ENCODE results near the gene NFATC2.

NFATC2 gene

GRCh38 chr20:51536116-51537069 is 6.1 kb downstream of the NFATC2 start:
- DNase-seq = no peak

GRCh38 chr20:51535674-51536073 is 6.8 kb downstream of the NFATC2 start:
- DNase-seq = no peak

GRCh38 chr20:51535075-51535386 is 7.5 kb downstream of the NFATC2 start:
- no peak for DNase-seq

GRCh38 chr20:51533291-51534172 is 9.0 kb downstream of the NFATC2 start:
- no peak for DNase-seq

- DNase-seq = no peak
Measured at GRCh38 chr20:51532577-51533191, 9.8 kb downstream of the NFATC2 start.

GRCh38 chr20:51531712-51532456 is 10.6 kb downstream of the NFATC2 start:
- no peak for DNase-seq

- peak; percentile 85 for DNase-seq
Measured at GRCh38 chr20:51531141-51531710, 11.3 kb downstream of the NFATC2 start.

- DNase-seq = peak; percentile 90
Measured at GRCh38 chr20:51529758-51530157, 12.8 kb downstream of the NFATC2 start.

- peak; percentile 76 for DNase-seq
Measured at GRCh38 chr20:51529081-51529681, 13.3 kb downstream of the NFATC2 start.

- DNase-seq = peak; percentile 77
Measured at GRCh38 chr20:51528263-51529027, 14.1 kb downstream of the NFATC2 start.

GRCh38 chr20:51526754-51527153 is 15.8 kb downstream of the NFATC2 start:
- no peak for DNase-seq

- DNase-seq = no peak
Measured at GRCh38 chr20:51526106-51526470, 16.4 kb downstream of the NFATC2 start.

- DNase-seq = peak; percentile 65
Measured at GRCh38 chr20:51525241-51526105, 17.0 kb downstream of the NFATC2 start.

- no peak for DNase-seq
Measured at GRCh38 chr20:51523276-51524013, 19.1 kb downstream of the NFATC2 start.

GRCh38 chr20:51522207-51522606 is 20.3 kb downstream of the NFATC2 start:
- DNase-seq = no peak

GRCh38 chr20:51517839-51518238 is 24.7 kb downstream of the NFATC2 start:
- DNase-seq = no peak

- DNase-seq = no peak
Measured at GRCh38 chr20:51516855-51517254, 25.7 kb downstream of the NFATC2 start.

- no peak for DNase-seq
Measured at GRCh38 chr20:51514836-51515235, 27.7 kb downstream of the NFATC2 start.

- no peak for DNase-seq
Measured at GRCh38 chr20:51514249-51514648, 28.3 kb downstream of the NFATC2 start.

Measured in stimulated activated CD8-positive, alpha-beta memory T cell treated with anti-CD3 and anti-CD28 coated beads, Interleukin-4, amount 100 ng/mL, for 48 hours (primary cell).